Peyer's patch (tissue), 4 donors: Measurements from ENCODE around the gene TMIE.

ENCODE experiments used
- POLR2A ChIP-seq, 2 donors: fragments of 450-650 bp; IDR thresholded peaks; one replicate each; pipeline ENCODE4 v1.5.1; 2017; ENCODE audit warnings: antibody characterized with exemption in 2 of 2, mild to moderate bottlenecking in 2 of 2, moderate library complexity in 2 of 2
- TF ChIP-seq, protein P1 (sequence below), 6 experiments: fragments of 450-650 bp in 4 of 6; fragments of 200-600 bp in 2 of 6; sonication (generic) in 1 of 6; IDR thresholded peaks; one replicate each; pipeline ENCODE4 v1.5.1; 2017 to 2019; ENCODE audit warnings: antibody characterized with exemption in 6 of 6, mild to moderate bottlenecking in 3 of 6, moderate library complexity in 1 of 6

DNA sequence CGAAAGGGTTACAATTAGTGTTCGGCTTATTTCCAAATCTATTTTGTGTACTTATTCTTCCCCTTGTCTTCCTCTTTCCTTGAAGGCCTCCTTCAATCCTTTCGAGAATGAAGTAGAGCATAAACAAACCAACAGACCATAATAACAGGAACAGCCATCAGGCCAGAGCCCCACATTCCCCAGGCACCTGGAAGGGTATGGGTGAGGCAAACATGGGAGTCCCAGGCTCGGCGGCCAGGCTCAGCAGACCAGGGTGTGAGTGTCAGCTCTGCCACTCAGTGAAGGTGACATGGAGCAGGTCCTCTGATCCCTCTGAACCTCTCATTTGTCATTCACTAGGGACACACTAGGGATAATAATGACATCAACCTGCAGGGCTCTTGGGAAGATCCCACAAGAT is 21.5 kb upstream of the TMIE start:
- TF ChIP-seq, protein P1, sequence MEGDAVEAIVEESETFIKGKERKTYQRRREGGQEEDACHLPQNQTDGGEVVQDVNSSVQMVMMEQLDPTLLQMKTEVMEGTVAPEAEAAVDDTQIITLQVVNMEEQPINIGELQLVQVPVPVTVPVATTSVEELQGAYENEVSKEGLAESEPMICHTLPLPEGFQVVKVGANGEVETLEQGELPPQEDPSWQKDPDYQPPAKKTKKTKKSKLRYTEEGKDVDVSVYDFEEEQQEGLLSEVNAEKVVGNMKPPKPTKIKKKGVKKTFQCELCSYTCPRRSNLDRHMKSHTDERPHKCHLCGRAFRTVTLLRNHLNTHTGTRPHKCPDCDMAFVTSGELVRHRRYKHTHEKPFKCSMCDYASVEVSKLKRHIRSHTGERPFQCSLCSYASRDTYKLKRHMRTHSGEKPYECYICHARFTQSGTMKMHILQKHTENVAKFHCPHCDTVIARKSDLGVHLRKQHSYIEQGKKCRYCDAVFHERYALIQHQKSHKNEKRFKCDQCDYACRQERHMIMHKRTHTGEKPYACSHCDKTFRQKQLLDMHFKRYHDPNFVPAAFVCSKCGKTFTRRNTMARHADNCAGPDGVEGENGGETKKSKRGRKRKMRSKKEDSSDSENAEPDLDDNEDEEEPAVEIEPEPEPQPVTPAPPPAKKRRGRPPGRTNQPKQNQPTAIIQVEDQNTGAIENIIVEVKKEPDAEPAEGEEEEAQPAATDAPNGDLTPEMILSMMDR (IDR thresholded peaks at IDR 0.05): no peak
- TF ChIP-seq POLR2A (IDR thresholded peaks at IDR 0.05): no peak
